ENCODE measurements around the gene RNF39. TPM values are rescaled to one million over a fixed set of nuclear protein-coding genes. Genes with fewer than 3 reads are reported as not detected.

RNF39 gene
- total and polyA plus RNA-seq, 2 of the 13 experiments (the other 11 are each of a cell fraction or from before 2014, with no cell fraction given) = 0.13 to 1.8 TPM

DNA sequence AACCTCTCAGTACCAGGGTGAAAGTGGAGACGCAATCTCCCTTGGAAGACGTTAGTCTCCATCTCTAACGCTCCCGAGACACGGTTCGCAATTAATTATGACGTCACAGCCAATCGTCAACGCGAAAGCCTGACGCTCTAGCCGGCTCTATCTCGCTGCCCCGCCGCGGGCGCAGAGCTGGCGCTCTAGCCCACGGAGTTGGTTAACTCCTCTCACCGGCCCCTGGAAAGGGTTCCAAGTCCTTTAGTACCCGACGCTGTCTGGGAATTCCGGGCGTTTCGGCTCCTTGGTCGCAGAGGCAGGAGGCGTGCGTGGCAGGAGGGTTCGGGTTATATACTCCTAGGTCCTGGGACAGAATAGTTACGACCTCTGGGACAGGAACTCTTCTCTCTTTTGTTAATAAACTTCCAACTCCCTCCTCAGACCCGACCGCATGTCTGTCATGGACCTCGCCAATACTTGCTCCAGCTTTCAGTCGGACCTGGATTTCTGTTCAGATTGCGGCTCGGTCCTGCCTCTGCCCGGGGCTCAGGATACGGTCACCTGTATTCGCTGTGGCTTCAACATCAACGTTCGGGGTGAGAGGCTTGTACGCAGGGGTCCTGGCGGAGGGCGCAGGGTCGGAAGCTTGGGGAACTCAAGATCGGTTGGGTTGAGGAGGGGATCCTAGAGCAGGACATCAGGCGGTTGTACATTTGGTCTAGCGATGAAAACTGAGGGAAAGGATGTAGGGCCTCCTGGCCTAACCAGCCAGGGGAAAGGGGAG is 14.3 kb downstream of the RNF39 start, which contains the start of gene POLR1H (continued):
- TF ChIP-seq TCF7 (IDR thresholded peaks at IDR 0.05; ENCODE audit: low read depth) (no peak), AHR (CRISPR knock-in tag; IDR thresholded peaks at IDR 0.05) (no peak), NRL (CRISPR knock-in tag; IDR thresholded peaks at IDR 0.05; ENCODE audit: borderline replicate concordance) (no peak), ZMAT3 (CRISPR knock-in tag; conservative IDR thresholded peaks at IDR 0.05) (peak; percentile 95), SCMH1 (CRISPR knock-in tag; IDR thresholded peaks at IDR 0.05; ENCODE audit: borderline replicate concordance) (no peak), ATF1 (CRISPR knock-in tag; IDR thresholded peaks at IDR 0.05) (peak; percentile 99), CENPX (CRISPR knock-in tag; IDR thresholded peaks at IDR 0.05) (no peak), NFKBIZ (CRISPR knock-in tag; IDR thresholded peaks at IDR 0.05) (peak; percentile 91), ZNF614 (CRISPR knock-in tag; IDR thresholded peaks at IDR 0.05; ENCODE audit: borderline replicate concordance) (peak; percentile 74; the same call in 1 of the 2 replicates), TOPORS (CRISPR knock-in tag; IDR thresholded peaks at IDR 0.05) (no peak), ZNF441 (CRISPR knock-in tag; IDR thresholded peaks at IDR 0.05; ENCODE audit: borderline replicate concordance) (peak; percentile 73; the same call in 1 of the 2 replicates), ZNF335 (CRISPR knock-in tag; IDR thresholded peaks at IDR 0.05) (peak; percentile 93), ZNF292 (CRISPR knock-in tag; IDR thresholded peaks at IDR 0.05; ENCODE audit: borderline replicate concordance, low read depth) (no peak), SIN3A (IDR thresholded peaks at IDR 0.05; ENCODE audit: borderline replicate concordance, low read depth, low read length) (peak; percentile 94)
- TF ChIP-seq, protein P1, sequence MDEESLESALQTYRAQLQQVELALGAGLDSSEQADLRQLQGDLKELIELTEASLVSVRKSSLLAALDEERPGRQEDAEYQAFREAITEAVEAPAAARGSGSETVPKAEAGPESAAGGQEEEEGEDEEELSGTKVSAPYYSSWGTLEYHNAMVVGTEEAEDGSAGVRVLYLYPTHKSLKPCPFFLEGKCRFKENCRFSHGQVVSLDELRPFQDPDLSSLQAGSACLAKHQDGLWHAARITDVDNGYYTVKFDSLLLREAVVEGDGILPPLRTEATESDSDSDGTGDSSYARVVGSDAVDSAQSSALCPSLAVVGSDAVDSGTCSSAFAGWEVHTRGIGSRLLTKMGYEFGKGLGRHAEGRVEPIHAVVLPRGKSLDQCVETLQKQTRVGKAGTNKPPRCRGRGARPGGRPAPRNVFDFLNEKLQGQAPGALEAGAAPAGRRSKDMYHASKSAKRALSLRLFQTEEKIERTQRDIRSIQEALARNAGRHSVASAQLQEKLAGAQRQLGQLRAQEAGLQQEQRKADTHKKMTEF (CRISPR knock-in tag; IDR thresholded peaks at IDR 0.05) = peak; percentile 99
- TF ChIP-seq, protein P2, sequence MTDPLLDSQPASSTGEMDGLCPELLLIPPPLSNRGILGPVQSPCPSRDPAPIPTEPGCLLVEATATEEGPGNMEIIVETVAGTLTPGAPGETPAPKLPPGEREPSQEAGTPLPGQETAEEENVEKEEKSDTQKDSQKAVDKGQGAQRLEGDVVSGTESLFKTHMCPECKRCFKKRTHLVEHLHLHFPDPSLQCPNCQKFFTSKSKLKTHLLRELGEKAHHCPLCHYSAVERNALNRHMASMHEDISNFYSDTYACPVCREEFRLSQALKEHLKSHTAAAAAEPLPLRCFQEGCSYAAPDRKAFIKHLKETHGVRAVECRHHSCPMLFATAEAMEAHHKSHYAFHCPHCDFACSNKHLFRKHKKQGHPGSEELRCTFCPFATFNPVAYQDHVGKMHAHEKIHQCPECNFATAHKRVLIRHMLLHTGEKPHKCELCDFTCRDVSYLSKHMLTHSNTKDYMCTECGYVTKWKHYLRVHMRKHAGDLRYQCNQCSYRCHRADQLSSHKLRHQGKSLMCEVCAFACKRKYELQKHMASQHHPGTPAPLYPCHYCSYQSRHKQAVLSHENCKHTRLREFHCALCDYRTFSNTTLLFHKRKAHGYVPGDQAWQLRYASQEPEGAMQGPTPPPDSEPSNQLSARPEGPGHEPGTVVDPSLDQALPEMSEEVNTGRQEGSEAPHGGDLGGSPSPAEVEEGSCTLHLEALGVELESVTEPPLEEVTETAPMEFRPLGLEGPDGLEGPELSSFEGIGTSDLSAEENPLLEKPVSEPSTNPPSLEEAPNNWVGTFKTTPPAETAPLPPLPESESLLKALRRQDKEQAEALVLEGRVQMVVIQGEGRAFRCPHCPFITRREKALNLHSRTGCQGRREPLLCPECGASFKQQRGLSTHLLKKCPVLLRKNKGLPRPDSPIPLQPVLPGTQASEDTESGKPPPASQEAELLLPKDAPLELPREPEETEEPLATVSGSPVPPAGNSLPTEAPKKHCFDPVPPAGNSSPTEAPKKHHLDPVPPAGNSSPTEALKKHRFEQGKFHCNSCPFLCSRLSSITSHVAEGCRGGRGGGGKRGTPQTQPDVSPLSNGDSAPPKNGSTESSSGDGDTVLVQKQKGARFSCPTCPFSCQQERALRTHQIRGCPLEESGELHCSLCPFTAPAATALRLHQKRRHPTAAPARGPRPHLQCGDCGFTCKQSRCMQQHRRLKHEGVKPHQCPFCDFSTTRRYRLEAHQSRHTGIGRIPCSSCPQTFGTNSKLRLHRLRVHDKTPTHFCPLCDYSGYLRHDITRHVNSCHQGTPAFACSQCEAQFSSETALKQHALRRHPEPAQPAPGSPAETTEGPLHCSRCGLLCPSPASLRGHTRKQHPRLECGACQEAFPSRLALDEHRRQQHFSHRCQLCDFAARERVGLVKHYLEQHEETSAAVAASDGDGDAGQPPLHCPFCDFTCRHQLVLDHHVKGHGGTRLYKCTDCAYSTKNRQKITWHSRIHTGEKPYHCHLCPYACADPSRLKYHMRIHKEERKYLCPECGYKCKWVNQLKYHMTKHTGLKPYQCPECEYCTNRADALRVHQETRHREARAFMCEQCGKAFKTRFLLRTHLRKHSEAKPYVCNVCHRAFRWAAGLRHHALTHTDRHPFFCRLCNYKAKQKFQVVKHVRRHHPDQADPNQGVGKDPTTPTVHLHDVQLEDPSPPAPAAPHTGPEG (CRISPR knock-in tag; IDR thresholded peaks at IDR 0.05) = peak; percentile 95
- TF ChIP-seq, protein P3, sequence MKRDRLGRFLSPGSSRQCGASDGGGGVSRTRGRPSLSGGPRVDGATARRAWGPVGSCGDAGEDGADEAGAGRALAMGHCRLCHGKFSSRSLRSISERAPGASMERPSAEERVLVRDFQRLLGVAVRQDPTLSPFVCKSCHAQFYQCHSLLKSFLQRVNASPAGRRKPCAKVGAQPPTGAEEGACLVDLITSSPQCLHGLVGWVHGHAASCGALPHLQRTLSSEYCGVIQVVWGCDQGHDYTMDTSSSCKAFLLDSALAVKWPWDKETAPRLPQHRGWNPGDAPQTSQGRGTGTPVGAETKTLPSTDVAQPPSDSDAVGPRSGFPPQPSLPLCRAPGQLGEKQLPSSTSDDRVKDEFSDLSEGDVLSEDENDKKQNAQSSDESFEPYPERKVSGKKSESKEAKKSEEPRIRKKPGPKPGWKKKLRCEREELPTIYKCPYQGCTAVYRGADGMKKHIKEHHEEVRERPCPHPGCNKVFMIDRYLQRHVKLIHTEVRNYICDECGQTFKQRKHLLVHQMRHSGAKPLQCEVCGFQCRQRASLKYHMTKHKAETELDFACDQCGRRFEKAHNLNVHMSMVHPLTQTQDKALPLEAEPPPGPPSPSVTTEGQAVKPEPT (CRISPR knock-in tag; IDR thresholded peaks at IDR 0.05; ENCODE audit: low read depth) = peak; percentile 20; the same call in 1 of the 2 replicates
- TF ChIP-seq, protein P4, sequence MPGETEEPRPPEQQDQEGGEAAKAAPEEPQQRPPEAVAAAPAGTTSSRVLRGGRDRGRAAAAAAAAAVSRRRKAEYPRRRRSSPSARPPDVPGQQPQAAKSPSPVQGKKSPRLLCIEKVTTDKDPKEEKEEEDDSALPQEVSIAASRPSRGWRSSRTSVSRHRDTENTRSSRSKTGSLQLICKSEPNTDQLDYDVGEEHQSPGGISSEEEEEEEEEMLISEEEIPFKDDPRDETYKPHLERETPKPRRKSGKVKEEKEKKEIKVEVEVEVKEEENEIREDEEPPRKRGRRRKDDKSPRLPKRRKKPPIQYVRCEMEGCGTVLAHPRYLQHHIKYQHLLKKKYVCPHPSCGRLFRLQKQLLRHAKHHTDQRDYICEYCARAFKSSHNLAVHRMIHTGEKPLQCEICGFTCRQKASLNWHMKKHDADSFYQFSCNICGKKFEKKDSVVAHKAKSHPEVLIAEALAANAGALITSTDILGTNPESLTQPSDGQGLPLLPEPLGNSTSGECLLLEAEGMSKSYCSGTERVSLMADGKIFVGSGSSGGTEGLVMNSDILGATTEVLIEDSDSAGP (CRISPR knock-in tag; IDR thresholded peaks at IDR 0.05; ENCODE audit: borderline replicate concordance) = peak; percentile 81; the same call in 1 of the 2 replicates

Data from HepG2 (cell line).